T-helper 22 cell (primary cell): ENCODE measurements around the gene CDKN2B-AS1.
"Not testable (repeated sequence)": the region's sequence is repeated elsewhere in the genome, so short reads cannot be mapped to it uniquely, and the experiment has no call there.

Experiments used
- DNase-seq: peaks from one replicate; pipeline ENCODE4 v3.0.0-alpha.2; 2020; ENCODE audit warnings: low read depth

The CDKN2B-AS1 gene

DNA sequence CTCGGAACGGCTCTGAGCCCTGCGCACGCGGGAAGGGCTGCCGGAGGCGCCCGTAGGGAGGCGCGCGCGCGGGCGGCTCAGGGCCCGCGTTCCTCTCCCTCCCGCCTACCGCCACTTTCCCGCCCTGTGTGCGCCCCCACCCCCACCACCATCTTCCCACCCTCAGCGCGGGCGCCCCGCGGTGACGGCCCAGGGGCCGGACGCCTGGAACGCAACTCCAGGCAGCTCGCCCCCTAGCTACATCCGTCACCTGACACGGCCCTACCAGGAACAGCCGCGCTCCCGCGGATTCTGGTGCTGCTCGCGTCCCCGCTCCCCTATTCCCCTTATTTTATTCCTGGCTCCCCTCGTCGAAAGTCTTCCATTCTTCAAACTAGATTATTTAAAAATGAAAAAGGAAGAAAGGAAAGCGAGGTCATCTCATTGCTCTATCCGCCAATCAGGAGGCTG, at the start of gene CDKN2B-AS1:
Gene CDKN2B-AS1, plus strand, starts transcription at position 236 of the 450 bp plus-strand sequence.
- peak; percentile 36 for DNase-seq

DNA sequence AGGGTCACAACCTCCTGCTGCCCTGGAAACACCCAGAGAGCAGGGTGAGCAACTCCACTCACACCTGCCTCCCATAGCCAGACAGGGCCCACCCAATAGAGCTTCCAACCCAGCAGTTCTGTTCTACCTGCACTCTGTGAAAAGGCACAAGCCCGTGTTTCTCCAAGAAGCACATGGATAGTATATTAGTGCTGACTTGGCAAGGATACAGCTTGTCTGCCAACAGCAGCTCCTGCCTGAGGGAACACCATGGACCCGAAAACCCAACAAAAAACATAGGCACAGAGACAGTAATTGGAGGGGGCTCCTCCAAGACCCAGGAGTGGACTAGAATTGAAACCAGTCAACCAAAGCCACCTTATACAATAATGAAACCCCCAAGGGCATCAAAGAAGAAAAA, 49.0 kb upstream of the CDKN2B-AS1 start:
- DNase-seq: no peak

DNA sequence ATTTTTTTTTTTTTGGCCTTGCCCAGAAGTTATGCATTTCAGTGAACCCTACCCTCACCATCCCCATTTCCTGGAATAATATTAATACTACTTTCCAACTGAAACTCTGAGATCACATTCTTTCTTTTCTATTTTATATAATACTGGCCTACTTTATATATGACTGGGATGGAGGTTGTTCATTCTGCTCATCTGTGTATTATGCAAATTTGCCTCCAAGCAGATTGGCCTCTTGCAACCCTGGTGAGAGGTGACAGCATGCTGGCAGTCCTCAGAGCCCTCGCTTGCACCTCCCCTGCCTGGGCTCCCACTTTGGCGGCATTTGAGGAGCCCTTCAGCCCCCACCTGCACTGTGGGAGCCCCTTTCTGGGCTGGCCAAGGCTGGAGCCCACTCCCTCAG, 35.8 kb upstream of the CDKN2B-AS1 start:
- no peak for DNase-seq

DNA sequence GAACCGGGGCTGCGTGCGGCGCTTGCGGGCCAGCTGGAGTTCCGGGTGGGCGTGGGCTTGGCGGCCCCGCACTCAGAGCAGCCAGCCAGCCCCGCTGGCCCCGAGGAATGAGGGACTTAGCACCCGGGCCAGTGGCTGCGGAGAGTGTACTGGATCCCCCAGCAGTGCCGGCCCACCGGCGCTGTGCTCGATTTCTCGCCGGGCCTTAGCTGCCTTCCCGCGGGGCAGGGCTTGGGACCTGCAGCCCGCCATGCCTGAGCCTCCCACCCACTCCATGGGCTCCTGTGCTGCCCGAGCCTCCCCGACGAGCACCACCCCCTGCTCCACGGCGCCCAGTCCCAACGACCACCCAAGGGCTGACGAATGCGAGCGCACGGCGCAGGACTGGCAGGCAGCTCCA, 35.3 kb upstream of the CDKN2B-AS1 start:
- not testable (repeated sequence) for DNase-seq

- no peak for DNase-seq
Measured at GRCh38 chr9:21961569-21961968, 33.0 kb upstream of the CDKN2B-AS1 start.

DNA sequence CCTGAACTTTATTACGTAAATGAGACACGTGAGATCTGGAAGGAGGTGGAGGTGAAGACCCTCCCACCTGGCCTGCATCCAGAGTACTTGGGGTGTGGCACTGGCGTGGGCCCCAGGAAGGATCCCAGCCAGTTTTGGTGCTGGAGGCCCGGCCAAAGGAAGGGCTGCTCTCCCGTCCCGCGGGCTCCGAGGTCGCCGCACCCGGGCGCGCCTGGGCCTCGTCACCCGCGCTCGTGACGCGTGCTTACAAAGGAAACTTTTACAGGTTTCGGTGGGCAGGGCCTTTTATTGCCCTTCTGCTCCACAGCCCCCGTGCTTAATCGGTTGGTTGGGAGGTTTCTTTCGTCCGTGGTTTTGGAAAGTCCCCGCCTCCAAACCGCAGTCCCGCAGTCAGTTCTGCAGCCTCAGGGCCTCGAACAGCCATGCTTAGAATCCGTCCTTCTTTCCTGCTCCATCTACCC, 29.6 kb upstream of the CDKN2B-AS1 start:
- DNase-seq: peak; percentile 59

DNA sequence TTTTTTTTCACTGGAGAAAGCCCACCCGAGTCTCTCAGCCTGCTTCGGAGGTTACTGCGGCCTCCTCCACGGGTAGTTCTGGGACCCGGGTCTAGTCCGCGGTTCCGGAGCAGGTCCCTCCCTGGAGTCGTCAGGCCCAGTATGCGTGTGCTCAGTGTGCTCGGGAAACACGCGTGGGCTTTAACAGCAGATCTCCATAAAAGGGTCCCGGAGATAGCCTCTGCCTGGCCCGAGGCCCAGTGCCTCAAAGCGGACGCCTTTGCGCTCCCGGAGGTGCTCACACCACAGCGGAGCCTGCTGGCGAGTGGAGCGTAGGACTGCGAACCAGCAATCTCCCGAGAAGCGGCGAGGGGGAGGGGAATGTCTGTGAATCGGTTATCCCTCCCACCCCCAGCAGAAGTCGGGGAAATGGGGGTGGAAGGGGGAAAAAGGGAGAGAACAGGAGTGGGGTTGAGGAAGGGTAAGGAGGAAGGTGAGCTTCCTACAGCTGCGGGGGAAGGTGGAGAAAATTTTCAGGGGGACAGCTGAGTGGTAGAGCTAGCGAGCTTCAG, 29.1 kb upstream of the CDKN2B-AS1 start:
- no peak for DNase-seq

DNA sequence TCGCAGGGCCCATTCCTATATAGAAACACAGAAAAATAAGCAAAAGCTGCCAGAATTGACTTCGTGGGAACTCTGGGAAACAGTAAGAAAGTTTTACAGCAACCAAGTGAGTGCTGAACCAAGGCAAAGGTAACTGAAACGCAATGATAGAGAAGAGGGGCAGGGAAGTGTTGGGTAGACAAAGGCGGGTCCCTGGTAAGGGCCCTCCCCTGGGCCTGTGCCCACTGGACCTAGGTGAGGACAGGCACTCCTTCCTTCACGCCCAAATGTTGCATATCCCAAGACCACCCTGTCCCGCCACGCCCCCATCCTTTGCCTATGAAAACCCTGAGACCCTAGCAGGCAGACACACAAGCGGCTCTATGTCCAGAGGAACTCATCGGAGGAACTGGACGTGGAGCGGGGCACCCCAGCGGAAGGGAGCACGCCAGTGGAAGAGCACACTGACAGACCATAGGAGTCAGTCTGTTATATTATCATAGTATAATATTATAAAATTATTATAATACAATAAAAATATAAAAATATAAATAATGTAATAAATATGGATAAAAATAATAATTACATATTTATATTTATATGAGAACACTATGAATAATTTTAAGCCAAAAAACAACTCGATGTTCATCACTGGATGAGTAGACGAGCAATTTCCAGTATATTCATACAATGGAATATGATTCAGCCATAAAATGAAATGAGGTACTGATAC, 28.3 kb upstream of the CDKN2B-AS1 start:
- DNase-seq: no peak

- DNase-seq: no peak
Measured at GRCh38 chr9:21967169-21967568, 27.4 kb upstream of the CDKN2B-AS1 start.

- no peak for DNase-seq
Measured at GRCh38 chr9:21967702-21968101, 26.9 kb upstream of the CDKN2B-AS1 start.

GRCh38 chr9:21968331-21969010, 26.1 kb upstream of the CDKN2B-AS1 start:
- no peak for DNase-seq

DNA sequence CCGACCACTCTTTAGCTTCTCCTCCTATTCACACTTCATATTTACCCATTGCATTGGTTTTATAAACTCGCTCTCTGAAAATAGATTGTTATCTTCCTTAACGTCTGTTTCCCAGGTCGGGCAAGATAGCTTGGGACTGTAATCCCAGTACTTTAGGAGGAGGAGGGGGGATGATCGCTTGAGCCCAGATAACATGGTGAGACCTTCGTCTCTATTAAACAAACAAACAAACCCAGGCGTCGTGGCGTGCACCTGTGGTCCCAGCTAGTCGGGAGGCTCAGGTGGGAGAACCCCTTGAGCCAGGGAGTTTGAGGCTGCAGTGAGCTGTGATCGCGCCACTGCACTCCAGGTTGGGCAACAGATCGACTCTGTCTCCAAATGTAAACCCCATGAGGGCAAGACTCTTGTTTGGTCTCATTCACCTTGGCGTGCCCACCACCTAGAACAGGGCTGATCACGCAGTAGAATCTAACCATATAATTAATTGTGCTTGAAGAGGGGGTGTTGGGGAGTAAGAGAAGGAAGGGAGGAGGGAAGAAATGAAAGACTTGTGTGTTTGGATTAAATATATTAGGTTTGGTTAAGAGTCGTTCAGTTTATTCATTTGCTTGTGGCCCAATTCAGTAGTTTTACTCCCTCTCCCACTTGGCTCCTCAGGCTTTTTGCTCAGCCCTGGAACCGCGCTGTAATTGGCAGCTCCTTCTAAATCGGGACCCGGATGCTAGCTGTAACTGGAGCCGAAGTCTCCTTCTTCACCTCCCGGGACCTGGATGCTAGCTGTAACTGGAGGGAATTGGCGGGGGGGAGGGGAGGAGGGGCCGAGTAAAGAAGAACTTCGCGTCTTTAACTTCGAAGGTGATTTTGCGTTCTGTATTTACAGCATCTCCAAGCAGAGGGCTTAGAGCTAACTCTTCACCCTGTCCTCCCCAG, 25.3 kb upstream of the CDKN2B-AS1 start:
- no peak for DNase-seq

- no peak for DNase-seq
Measured at GRCh38 chr9:21969951-21970799, 24.4 kb upstream of the CDKN2B-AS1 start.

- DNase-seq: no peak
Measured at GRCh38 chr9:21970800-21971640, 23.6 kb upstream of the CDKN2B-AS1 start.

DNA sequence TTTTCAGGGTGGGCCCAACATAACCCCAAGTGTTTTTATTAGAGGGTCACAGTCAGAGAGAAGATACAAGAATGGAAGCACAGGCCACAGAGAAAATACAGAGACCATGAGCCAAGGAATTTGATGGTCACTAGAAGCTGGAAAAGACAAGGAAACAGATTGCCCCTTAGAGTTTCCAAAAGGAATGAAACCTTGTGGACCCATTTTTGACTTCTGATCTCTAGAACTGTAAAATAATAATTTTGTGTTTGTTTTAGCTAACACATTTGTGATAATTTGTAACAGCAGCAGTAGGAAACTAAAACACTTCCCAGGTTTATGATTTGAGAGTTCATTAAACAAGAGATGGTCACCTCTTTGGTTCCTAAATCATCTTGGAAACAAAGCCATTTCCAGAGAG, 22.2 kb upstream of the CDKN2B-AS1 start:
- no peak for DNase-seq

- no peak for DNase-seq
Measured at GRCh38 chr9:21974343-21974721, 20.3 kb upstream of the CDKN2B-AS1 start.

DNA sequence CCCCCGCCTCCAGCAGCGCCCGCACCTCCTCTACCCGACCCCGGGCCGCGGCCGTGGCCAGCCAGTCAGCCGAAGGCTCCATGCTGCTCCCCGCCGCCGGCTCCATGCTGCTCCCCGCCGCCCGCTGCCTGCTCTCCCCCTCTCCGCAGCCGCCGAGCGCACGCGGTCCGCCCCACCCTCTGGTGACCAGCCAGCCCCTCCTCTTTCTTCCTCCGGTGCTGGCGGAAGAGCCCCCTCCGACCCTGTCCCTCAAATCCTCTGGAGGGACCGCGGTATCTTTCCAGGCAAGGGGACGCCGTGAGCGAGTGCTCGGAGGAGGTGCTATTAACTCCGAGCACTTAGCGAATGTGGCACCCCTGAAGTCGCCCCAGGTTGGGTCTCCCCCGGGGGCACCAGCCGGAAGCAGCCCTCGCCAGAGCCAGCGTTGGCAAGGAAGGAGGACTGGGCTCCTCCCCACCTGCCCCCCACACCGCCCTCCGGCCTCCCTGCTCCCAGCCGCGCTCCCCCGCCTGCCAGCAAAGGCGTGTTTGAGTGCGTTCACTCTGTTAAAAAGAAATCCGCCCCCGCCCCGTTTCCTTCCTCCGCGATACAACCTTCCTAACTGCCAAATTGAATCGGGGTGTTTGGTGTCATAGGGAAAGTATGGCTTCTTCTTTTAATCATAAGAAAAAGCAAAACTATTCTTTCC, 19.7 kb upstream of the CDKN2B-AS1 start:
- DNase-seq: no peak

DNA sequence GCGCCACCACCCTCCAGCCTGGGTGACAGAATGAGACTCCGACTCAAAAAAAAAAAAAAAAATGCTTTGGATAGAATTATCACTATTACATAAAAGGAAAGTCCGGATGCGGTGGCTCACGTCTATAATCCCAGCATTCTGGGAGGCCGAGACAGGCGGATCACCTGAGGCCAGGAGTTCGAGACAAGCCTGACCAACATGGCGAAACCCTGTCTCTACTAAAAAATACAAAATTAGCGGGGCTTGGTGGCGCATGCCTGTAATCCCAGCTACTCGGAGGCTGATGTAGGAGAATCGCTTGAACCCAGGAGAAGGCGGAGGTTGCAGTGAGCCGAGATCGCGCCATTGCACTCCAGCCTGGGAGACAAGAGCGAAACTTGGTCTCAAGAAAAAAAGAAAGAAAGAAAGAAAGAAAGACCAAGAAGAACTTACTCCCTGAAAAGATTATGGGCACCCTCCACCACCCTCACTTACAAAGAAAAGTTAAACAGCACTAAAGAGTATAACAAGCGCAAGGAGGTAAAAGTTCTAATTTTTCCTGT, 18.2 kb upstream of the CDKN2B-AS1 start:
- no peak for DNase-seq

DNA sequence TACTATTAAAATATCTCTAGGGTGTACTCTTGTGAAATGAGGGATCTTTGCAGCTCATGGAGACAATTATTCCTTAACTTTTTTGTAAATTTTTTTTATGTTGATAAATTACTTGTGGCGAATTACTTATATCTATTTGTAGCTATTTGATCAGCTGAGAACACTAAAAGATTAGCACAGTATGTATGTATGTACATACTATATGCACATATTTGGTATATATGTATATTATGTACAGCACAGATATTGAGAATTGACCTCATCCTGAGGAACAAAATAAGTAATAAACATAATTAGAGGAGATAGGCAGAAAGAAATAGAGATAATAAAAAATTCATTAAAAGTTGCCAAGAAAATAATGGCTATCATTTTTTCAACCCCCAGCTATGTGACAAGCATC, 12.2 kb upstream of the CDKN2B-AS1 start:
- no peak for DNase-seq
